Left lung (tissue), 10 donors: Measurements from ENCODE around the gene SYTL3. TPM values are rescaled to one million over a fixed set of nuclear protein-coding genes. Genes with fewer than 3 reads are reported as not detected.
A peak's percentile ranks its signal among the peaks of the same experiment; 100 is the strongest.

Source experiments
- ATAC-seq: fragments of 200-7000 bp; cut with Tn5 transposase; one replicate; pipeline ENCODE4 v1.9.1; 2020; ENCODE audit warnings: moderate library complexity
- DNase-seq, 4 donors: peaks; one replicate each; pipeline ENCODE4 v3.0.0-alpha.2; 2013 to 2020
- H3K27ac ChIP-seq, 2 donors: fragments of 200-600 bp; sonication (generic) in 1 of 2; one replicate each; pipeline versions ENCODE4 v1.5.0 to v1.8.0; 2020 to 2021
- H3K27me3 ChIP-seq, 2 donors: fragments of 200-600 bp; sonication (generic) in 1 of 2; one replicate each; pipeline versions ENCODE4 v1.5.0 to v1.8.0; 2020 to 2021
- H3K36me3 ChIP-seq, 2 donors: fragments of 200-600 bp; sonication (generic) in 1 of 2; one replicate each; pipeline versions ENCODE4 v1.5.0 to v1.8.0; 2020 to 2021
- H3K4me1 ChIP-seq, 2 donors: fragments of 200-600 bp; one replicate each; pipeline ENCODE4 v1.8.0; 2021
- H3K4me3 ChIP-seq, 2 donors: fragments of 200-600 bp; sonication (generic) in 1 of 2; one replicate each; pipeline versions ENCODE4 v1.5.0 to v1.8.0; 2020 to 2021; ENCODE audit warnings: mild to moderate bottlenecking in 1 of 2
- H3K9me3 ChIP-seq, 2 donors: fragments of 200-600 bp; sonication (generic) in 1 of 2; one replicate each; pipeline versions ENCODE4 v1.5.0 to v1.8.0; 2020 to 2021
- intact Hi-C, 2 donors: fragments of 100-400 bp; cut with DNase I; formaldehyde crosslinking; loops; one replicate each; pipeline versions ENCODE4 v1.11.2 to v1.14.2; 2022
- polyA plus RNA-seq, 6 donors: library from polyadenylated mRNA; unstranded; fragments of 120-200 nt; gene quantifications; one replicate each; pipeline ENCODE4 v1.2.1, GENCODE V29; 2013; ENCODE audit not compliant: insufficient read length in 6 of 6
- total RNA-seq, 2 donors: library from RNA; stranded (reverse); fragmentation: NEBNext Ultra II Directional; extraction: Animal tissue kit (Norgen Biotek cat#: 25700); gene quantifications; one replicate each; pipeline ENCODE4 v1.2.1, GENCODE V29; 2021
- TF ChIP-seq, protein P1 (sequence below), 2 donors: fragments of 200-600 bp; sonication (generic) in 1 of 2; IDR thresholded peaks; one replicate each; pipeline versions ENCODE4 v1.5.0 to v1.8.0; 2021; ENCODE audit warnings: antibody characterized with exemption in 2 of 2
- donor health status: DM: no; HTN: yes; CAD: no.
- donor health status: DM: no; HTN: no; CAD: no.

The SYTL3 gene
- total and polyA plus RNA-seq, 8 donors: 6.5 to 10.3 (median 8.3) TPM

DNA sequence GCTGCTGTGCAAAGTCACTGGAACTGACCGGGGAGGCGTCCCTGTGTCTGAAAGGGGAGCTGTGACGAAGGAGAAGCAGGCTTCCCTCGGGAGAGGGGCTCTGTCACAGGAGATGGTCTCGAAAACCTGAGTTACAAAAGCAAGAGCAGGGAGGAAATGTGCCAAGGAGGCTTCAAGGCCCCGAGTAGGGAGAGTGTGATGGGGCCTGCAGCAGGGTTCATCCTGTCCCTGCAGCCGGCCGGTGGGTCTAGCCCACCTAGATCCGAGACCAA is 22.0 kb upstream of the SYTL3 start:
- H3K36me3 ChIP-seq: peaks cover 0 to 86% of the 10 kb centered on the region in 2 donors
- intact Hi-C loops: no loop called here
- H3K9me3 ChIP-seq: no peaks in the 10 kb centered on the region
- peak in 1 of 4 donors; percentile 7 for DNase-seq
- H3K4me3 ChIP-seq: no peak overlapping the region
- peaks cover 11 to 20% of the 10 kb centered on the region in 2 donors for H3K4me1 ChIP-seq
- H3K27me3 ChIP-seq: no peaks in the 10 kb centered on the region
- H3K27ac ChIP-seq: no peak overlapping the region
- TF ChIP-seq, protein P1, sequence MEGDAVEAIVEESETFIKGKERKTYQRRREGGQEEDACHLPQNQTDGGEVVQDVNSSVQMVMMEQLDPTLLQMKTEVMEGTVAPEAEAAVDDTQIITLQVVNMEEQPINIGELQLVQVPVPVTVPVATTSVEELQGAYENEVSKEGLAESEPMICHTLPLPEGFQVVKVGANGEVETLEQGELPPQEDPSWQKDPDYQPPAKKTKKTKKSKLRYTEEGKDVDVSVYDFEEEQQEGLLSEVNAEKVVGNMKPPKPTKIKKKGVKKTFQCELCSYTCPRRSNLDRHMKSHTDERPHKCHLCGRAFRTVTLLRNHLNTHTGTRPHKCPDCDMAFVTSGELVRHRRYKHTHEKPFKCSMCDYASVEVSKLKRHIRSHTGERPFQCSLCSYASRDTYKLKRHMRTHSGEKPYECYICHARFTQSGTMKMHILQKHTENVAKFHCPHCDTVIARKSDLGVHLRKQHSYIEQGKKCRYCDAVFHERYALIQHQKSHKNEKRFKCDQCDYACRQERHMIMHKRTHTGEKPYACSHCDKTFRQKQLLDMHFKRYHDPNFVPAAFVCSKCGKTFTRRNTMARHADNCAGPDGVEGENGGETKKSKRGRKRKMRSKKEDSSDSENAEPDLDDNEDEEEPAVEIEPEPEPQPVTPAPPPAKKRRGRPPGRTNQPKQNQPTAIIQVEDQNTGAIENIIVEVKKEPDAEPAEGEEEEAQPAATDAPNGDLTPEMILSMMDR (IDR thresholded peaks at IDR 0.05): no peak
- ATAC-seq: no peak

DNA sequence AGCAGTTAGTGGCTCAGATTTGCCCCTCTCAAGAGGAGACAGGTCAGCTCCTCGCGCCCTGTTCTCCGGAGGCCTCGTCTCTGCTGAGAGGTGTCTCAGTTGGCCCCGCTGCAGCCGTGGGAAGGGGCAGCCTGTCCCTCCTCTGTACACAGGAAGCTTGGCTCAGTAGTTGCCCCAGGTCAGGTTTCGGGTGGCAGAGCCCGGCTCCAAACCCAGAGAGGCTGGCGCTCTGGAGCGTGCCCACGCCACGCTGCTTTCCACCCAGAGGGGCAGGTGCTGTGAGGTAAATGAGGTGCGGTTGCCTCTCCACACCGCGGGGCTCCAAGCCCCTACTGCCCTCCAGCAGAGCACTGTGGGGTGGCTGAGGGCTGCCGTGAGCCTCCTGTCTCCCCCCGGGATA is 21.3 kb upstream of the SYTL3 start:
- TF ChIP-seq, protein P1 (IDR thresholded peaks at IDR 0.05): no peak
- no peaks in the 10 kb centered on the region for H3K9me3 ChIP-seq
- peaks cover 11 to 20% of the 10 kb centered on the region in 2 donors for H3K4me1 ChIP-seq
- no peaks in the 10 kb centered on the region for H3K27me3 ChIP-seq
- intact Hi-C loops: no loop called here
- DNase-seq: peak in 1 of 4 donors; percentile 20
- H3K4me3 ChIP-seq: no peak overlapping the region
- no peak overlapping the region for H3K27ac ChIP-seq
- ATAC-seq: no peak
- peaks cover 0 to 91% of the 10 kb centered on the region in 2 donors for H3K36me3 ChIP-seq

DNA sequence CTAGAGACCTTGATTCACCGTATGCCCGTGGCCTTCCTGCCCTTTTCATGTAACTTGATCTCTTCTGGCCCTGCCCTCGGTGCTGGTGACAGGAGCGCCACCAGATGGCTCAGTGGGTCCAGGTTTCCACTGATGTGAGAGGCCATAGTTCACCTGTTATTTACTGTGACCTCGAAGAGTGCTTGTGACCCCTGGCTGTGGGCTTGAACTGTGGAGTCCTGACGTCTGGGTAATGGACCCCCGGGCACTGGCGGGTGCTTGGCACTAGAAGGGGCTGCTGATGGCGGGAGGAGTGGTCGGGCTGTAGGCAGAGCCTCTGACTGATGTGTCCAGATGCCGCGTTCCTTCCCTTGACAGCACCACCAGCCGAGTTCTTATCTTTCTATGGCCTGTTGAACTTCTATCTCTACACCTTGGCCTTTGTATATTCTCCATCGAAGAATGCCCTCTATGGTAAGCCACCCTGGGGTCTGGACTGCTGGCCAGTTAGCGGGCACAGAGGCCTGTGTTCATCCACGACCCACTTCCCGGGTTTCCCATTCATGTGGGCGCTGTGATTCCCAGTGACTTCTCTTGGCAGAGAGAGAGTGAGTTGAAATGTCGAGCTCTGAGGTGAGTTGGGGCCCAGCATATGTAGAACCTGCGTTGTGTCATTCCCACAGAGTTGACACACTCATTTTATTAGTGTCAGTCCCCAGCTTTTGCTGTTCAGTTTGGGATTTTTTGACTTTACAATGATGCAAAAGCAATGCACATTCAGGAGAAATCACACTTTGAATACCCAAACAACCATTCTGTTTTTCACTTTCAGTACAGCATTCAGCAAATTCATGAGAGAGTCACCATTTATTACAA is 20.3 kb upstream of the SYTL3 start:
- TF ChIP-seq, protein P1 (IDR thresholded peaks at IDR 0.05): no peak
- ATAC-seq: no peak
- Histone ChIP-seq H3K36me3 (peaks cover 0 to 93% of the 10 kb centered on the region in 2 donors), H3K4me1 (peaks cover 11 to 20% of the 10 kb centered on the region in 2 donors), H3K27me3 (no peaks in the 10 kb centered on the region), H3K9me3 (no peaks in the 10 kb centered on the region), H3K27ac (no peak overlapping the region), H3K4me3 (no peak overlapping the region)
- peak in 1 of 4 donors; percentile 32 for DNase-seq
- intact Hi-C loops: no loop called here

DNA sequence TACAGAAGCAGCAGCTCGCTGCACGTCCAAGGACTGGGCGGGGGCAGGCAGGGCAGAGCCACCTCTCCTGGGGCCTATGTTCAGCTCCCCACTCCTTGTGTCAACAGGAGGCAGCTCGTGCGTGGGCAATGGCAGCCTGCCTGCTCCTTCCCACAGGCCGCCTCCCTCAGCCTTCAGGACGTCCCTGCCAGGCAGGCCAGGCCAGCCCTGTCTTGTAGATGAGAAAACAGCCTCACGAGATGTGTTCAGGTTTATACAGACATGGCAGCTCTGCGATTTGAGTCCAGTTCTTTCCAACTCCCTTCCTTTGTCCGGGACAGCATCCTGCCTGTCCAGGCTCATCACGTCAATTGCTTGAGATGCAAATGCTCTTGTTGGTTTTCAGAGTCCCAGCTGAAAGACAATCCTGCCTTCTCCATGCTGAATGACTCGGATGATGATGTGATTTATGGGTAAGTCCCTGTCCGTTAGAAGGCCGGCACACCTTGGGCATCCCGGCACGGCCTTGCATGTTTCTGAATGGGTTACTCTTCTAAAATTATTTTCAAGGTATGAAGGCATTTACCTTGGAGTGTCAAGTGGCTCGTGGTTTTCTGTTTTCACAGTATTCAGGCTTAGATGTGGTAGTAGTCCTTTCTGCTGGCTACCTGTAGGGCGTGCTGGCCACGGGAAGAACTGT is 18.8 kb upstream of the SYTL3 start:
- Histone ChIP-seq H3K27ac (peak overlapping the region; percentile 45 to 61), H3K4me1 (peaks cover 11 to 20% of the 10 kb centered on the region in 2 donors), H3K27me3 (no peaks in the 10 kb centered on the region), H3K9me3 (no peaks in the 10 kb centered on the region), H3K4me3 (no peak overlapping the region), H3K36me3 (peaks cover 0 to 93% of the 10 kb centered on the region in 2 donors)
- ATAC-seq (peak; percentile 35), DNase-seq (peak in 2 of 4 donors; percentile 52 to 80)
- TF ChIP-seq, protein P1 (IDR thresholded peaks at IDR 0.05): no peak
- intact Hi-C loops: no loop called here
